ENCODE results near the gene CARHSP1.
"Not testable (repeated sequence)": the region's sequence is repeated elsewhere in the genome, so short reads cannot be mapped to it uniquely, and the experiment has no call there.

Gene CARHSP1

DNA sequence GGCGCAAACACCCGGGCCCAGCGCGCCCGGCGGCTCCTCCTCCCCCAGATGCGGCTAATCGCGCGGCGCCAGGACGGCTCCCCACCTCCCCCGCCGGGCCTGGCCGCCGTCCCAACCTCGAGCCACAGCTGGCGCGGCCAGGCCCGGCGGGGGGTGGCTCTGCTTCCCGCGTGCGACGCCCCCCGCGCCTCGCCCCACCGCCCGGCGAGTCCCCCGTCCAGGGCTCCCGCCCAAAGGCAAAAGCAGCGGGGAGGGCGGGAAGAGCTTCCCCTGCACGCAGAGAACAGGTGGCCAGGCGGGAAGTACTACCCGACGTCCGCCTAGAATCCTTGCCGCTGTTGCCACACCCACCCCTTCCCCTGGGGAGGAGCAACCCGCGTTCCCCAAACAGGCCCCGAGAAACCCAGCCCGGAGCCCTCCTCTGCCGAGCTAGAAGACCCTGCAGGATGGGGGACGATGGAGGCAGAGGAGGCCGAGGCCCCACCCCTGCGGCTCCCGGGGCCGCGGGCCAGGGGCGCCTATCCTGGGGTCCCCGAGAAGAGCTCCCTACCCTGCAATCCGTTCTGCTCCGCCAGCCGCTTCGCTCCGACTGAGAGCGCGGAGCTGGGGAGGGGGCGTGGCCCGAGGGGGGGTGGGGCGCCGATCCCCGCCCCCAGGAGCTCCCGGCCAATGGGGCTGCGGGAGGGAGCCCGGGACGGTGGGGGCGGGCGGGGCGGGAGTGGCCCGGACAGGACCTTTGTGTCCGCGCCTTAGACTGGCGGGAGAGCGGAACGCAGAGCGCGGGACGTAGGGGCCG, at the start of gene CARHSP1:
Gene CARHSP1, minus strand, starts transcription at position 591 of the 796 bp plus-strand sequence. CDS start 9,678 bp downstream, outside the sequence.
- peak; percentile 79 for DNase-seq

GRCh38 chr16:8917336-8917735, 48.5 kb upstream of the CARHSP1 start:
- DNase-seq, result not testable (repeated sequence)

- DNase-seq, result no peak
Measured at GRCh38 chr16:8916541-8917225, 47.9 kb upstream of the CARHSP1 start.

DNA sequence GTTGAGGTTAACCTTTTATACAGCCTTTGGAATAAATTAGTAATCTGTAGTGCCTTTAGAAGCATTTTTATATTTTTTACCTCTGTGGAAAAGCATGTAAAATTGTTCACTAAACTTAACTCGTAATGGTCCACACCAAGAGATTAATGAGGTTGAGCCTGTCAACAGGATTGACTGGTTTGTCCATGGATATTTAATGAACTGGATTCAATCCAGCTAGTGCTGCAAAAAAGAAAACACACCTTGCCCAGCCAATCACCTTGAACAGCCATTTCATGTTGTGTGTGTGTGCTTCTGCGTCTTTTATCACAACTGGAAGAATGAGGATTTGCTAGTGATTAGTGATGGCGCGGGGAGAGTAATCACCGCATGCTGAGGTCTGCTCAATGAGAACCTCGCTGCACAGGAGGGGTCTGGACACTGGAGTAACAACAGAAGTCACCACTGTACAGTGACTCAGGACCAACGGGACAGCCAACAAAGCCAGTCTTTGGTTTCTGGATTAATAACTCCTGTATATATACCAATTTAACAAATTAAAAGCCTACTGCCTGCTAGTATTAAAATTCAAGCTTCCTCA, 47.0 kb upstream of the CARHSP1 start:
- DNase-seq, result no peak

GRCh38 chr16:8914098-8914497, 45.3 kb upstream of the CARHSP1 start:
- DNase-seq, result no peak

DNA sequence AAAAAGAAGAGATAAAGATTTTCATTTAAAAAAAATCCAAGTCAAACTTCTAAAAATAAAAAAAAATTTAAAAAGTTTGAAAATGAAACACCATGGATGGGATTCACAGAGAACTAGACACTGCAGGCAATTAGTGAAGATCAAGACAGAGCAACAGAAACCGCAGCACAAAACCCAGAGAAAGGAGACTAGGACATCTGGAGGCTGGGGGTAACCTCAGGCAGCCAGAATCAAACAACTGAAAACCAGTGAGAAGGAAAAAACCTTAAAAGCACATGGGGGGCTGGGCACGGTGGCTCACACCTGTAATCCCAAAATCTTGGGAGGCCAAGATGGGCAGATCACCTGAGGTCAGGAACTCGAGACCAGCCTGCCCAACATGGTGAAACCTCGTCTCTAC, 44.0 kb upstream of the CARHSP1 start:
- DNase-seq, result no peak

GRCh38 chr16:8910811-8911210, 42.0 kb upstream of the CARHSP1 start:
- no peak for DNase-seq

DNA sequence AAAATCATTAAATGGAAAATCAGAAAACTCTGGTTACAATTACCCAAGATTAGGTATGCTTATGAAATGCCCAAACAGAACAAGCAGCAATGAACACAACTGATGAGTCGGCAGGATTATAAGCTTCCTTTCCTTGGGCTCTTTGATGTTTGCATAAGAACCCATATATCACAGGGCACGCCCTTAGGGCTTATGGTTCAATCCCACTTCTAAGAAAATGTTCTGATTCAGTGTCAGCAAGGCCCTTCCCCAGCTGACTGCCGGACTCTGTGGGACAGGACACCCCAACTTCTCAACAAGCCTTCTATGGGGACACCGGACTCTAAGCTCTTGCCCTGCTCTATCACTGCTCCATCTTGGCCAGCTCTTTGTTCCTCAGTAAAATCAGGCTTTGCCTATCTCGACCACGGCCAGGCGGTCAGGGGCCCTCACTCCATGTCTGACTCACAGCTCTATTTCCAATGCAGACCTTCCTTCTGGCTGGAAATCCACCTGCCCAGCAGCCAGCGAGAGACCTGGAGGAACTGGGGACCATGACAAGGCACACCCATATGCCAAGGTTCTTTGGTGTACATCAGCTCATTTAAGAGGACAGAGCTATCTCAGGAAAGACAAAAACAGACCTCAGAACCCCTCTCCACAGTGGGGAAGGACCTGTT, 40.1 kb upstream of the CARHSP1 start:
- DNase-seq, result no peak

- no peak for DNase-seq
Measured at GRCh38 chr16:8907096-8907495, 38.3 kb upstream of the CARHSP1 start.

GRCh38 chr16:8905795-8906591, 37.2 kb upstream of the CARHSP1 start:
- DNase-seq, result no peak

GRCh38 chr16:8905168-8905762, 36.5 kb upstream of the CARHSP1 start:
- no peak for DNase-seq

GRCh38 chr16:8904018-8904430, 35.2 kb upstream of the CARHSP1 start:
- no peak for DNase-seq

DNA sequence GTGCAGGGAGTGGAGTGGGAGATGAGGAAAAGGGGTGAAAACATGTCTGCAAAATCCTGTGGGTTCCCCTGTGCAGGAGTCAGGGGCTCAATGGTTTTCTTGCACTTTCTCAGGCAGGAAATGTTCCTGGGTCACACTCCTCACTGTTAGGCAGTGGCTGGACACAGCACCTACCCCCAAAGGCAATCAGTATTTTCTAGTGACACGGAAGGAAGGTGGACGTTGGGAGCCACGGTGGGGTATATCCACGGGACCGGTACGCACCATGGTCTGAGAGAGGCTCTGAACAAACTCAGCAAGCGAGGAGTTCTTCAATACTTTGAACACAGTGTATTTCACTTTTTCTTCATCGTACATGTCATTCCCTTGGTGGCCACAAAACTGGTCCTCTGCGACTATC, 34.2 kb upstream of the CARHSP1 start:
- DNase-seq, result no peak

DNA sequence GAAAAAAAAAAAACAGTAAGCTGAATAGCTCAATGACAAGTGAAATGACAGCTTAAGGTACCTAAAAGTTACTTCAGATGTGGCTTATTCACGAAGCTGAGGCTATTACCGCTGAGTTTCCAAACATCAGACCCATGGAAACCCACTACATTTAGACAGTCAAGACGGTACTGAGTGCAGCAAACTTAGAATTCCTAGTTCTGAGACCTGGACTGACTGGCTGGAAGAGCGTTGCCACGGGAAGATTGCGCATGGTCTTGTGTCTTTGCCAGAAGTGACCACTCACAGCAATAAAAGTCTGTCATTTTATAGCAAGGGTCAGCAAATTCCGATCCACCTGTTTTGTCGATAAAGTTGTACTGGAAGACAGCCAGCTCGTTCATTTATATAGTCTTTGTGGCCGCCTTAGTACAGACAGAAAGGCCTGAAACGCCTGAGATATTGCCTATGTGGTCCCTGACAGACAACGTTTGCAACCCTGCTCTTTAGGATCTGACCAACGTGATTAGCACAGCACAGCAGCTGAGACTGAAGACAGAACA, 32.6 kb upstream of the CARHSP1 start:
- no peak for DNase-seq

DNA sequence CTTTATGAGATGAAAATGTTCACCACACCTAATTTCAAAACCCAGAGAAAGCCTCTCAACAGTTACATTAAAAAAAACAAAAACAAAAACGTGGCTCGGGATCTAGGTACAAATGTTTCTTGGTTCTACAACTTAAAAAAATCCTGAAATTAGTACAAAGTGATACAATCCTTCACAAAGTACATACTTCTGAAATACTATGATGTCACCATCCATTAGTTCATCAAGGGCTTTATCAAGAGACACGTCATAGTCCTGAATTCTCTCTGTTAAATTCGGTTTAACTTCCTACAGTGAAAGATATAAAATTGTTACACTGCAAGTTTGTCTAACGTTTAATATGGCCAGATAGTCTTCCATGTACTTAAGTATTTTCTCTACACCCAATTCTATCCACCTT, 31.5 kb upstream of the CARHSP1 start:
- no peak for DNase-seq

GRCh38 chr16:8899709-8900317, 31.0 kb upstream of the CARHSP1 start:
- DNase-seq, result no peak

- no peak for DNase-seq
Measured at GRCh38 chr16:8898660-8899318, 30.0 kb upstream of the CARHSP1 start.

DNA sequence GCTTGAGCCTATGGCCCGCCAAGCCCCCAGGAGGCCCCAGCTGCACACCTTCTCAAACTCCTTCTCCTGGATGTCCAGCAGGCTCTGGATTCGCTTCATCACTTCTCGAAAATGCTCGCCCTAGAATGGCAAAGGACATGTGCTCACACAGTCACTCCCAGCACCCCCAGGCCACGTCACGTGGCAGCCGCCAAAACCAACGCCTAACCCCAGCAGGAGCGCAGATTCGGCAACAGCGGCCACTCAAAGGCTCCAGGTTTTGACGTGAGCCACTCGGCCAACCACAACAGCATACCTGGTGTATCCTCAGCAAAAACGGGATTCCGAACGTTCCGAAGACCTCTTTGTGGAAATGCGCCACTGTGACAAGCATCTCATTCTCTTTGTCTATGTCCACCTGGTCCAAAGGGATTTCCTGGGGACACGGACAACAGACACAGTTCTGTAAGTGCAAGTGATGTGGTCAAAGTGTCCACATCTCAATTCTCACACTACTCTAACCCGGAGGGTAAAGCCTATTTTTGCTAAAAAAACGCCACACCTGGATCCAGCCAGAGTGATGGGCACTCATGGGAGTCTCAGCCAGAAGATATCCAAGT, 26.0 kb upstream of the CARHSP1 start:
- no peak for DNase-seq

- DNase-seq, result no peak
Measured at GRCh38 chr16:8893976-8894690, 25.3 kb upstream of the CARHSP1 start.

DNA sequence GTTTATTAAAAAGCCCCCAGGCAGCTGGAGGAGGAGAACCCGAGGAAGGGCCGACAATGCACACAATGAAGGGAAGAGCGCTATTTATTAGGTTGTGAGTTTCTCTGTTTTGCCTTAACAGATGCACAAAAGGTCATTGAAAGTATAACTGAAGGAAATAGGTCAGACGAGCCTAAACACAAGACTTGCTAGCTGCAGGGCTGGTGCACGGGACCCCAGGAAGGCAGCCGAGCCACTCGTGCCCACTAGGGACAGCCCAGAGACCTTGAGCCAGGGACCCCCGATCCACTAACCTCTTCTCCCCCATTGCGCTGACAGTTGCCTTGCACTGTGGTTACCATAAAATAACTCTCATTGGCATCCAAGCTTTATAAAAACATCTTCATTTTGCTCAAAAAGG, 24.6 kb upstream of the CARHSP1 start:
- no peak for DNase-seq

Data from NCI-H1105 treated with DMSO at 0.1 percent for 48 hours (cell line).